Common myeloid progenitor, CD34-positive (primary cell): ENCODE measurements around the gene PLPPR5.
"Not testable (repeated sequence)": the region's sequence is repeated elsewhere in the genome, so short reads cannot be mapped to it uniquely, and the experiment has no call there.

Experiments
- CTCF ChIA-PET: fragments of 350-600 bp; sonication (Branson Sonifier 250); formaldehyde crosslinking; loops from one replicate; lab custom pipeline; 2021; ENCODE audit warnings: antibody characterized with exemption; lab: Charles Lee
- POLR2A ChIA-PET: fragments of 350-600 bp; sonication (Branson Sonifier 250); formaldehyde crosslinking; loops from one replicate; lab custom pipeline; 2021; ENCODE audit warnings: antibody characterized with exemption; lab: Charles Lee
- DNase-seq, 3 donors: peaks; one replicate each; pipeline versions ENCODE4 v3.0.0 to v3.0.0-alpha.2; 2013
- H3K27ac ChIP-seq, 2 experiments: 1 replicate in 1 of 2; 2 replicates in 1 of 2; pipeline ENCODE4 v1.7.0; 2013; ENCODE audit warnings: inconsistent platforms in 2 of 2, low read length in 2 of 2, mild to moderate bottlenecking in 2 of 2, low read depth in 1 of 2, moderate library complexity in 1 of 2; ENCODE audit not compliant: severe bottlenecking in 2 of 2, insufficient read depth in 1 of 2, poor library complexity in 1 of 2
- H3K27me3 ChIP-seq, 5 experiments: replicated peaks in 2 of 5; 1 replicate in 3 of 5; 2 replicates in 2 of 5; pipeline versions ENCODE4 v1.6.1 to v1.7.0; 2013; ENCODE audit warnings: low read length in 4 of 5, mild to moderate bottlenecking in 2 of 5, moderate library complexity in 2 of 5, inconsistent platforms in 1 of 5; ENCODE audit not compliant: insufficient read depth in 5 of 5, control insufficient read depth in 4 of 5
- H3K36me3 ChIP-seq, 4 experiments: 1 replicate in 2 of 4; 2 replicates in 2 of 4; pipeline versions ENCODE4 v1.6.1 to v1.7.0; 2013; ENCODE audit warnings: low read length in 3 of 4, control low read depth in 1 of 4, mild to moderate bottlenecking in 1 of 4; ENCODE audit not compliant: control insufficient read depth in 4 of 4, insufficient read depth in 4 of 4
- H3K4me1 ChIP-seq, 4 experiments: 1 replicate in 3 of 4; 2 replicates in 1 of 4; pipeline versions ENCODE4 v1.6.1 to v1.7.1; 2013; ENCODE audit warnings: low read length in 3 of 4, mild to moderate bottlenecking in 3 of 4, control low read depth in 1 of 4, inconsistent platforms in 1 of 4, moderate library complexity in 1 of 4; ENCODE audit not compliant: control insufficient read depth in 4 of 4, insufficient read depth in 4 of 4; ENCODE audit errors: control extremely low read depth in 1 of 4
- H3K4me3 ChIP-seq, 7 experiments: 1 replicate in 4 of 7; 2 replicates in 3 of 7; pipeline versions ENCODE4 v1.5.1 to v1.7.0; 2013; ENCODE audit warnings: mild to moderate bottlenecking in 7 of 7, low read length in 6 of 7, moderate library complexity in 6 of 7, inconsistent platforms in 2 of 7, low read depth in 2 of 7, control low read depth in 1 of 7; ENCODE audit not compliant: insufficient read depth in 4 of 7, control insufficient read depth in 1 of 7; ENCODE audit errors: extremely low read depth in 1 of 7
- H3K9me3 ChIP-seq, 5 experiments: 1 replicate in 4 of 5; 2 replicates in 1 of 5; pipeline versions ENCODE4 v1.6.1 to v1.7.1; 2013; ENCODE audit warnings: low read length in 4 of 5, mild to moderate bottlenecking in 2 of 5, inconsistent platforms in 1 of 5, low read depth in 1 of 5, moderate library complexity in 1 of 5; ENCODE audit not compliant: control insufficient read depth in 4 of 5, insufficient read depth in 2 of 5; ENCODE audit errors: control extremely low read depth in 1 of 5
- WGBS: methylation state at CpG from one replicate; pipeline ENCODE4 v1.1.5; 2013; ENCODE audit not compliant: insufficient coverage; 5-methylcytosine and 5-hydroxymethylcytosine counted together

Gene PLPPR5

DNA sequence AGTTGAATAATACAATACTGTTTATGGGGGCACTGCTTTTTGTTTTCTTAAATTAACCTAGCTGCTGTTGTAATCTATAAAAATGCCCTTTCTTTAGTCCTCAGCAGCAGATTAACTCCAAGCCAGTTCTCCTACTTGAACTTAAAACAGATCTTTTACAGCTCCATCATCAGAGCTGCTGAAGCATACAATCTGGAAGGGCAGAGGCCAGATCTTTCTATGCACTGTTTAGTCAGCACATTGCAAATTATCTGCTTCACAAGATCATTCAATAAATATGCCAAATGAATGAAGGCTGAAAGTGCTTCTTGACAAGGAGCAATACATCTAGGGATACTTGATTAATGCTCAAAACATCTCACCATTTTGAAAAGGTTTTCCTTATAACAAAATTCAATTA lies 115.8 kb downstream of the PLPPR5 start:
- POLR2A ChIA-PET, result interaction anchor here (0.6 kb wide), 1 partner anchor 14 kb away, joined by 3 read pairs; no protein-coding TSS in a partner anchor
- CTCF ChIA-PET, result no interaction called here

DNA sequence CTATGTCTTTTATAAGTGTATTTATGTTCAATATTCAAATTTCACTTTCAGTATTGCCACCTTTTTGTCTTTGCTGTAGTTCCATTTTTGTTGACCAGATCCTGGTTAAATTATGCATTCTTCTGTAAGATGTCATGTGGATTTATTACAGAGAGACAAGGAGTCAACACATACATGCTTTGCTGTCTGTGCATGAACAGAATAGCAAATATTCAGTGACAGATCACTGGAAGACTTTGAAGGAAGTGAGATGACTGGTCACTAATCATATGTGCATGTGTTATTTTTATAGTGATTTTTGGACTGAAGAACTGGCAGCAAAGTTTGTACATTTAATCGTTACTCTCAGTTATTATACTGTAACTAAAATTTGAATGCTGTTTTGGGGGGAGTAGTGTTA lies 117.2 kb downstream of the PLPPR5 start:
- POLR2A ChIA-PET, result no interaction called here
- no CpG with 5 or more reads among the region's 1 CpG for WGBS
- no peak overlapping the region for H3K27ac ChIP-seq

More for the DNA sequence above, 115.8 kb downstream of the PLPPR5 start:
- Histone ChIP-seq H3K4me1 (no peaks in the 10 kb centered on the region), H3K9me3 (no peaks in the 10 kb centered on the region), H3K27ac (no peak overlapping the region), H3K36me3 (no peaks in the 10 kb centered on the region), H3K4me3 (no peak overlapping the region), H3K27me3 (no peaks in the 10 kb centered on the region)
- no peak for DNase-seq

GRCh38 chr1:98884864-98885263 lies 119.8 kb downstream of the PLPPR5 start:
- CTCF ChIA-PET, result interaction anchor here (0.7 kb wide), 1 partner anchor 33 kb away, joined by 3 read pairs; no protein-coding TSS in a partner anchor
- POLR2A ChIA-PET, result no interaction called here
- no peak for DNase-seq

More for the DNA sequence above, 117.2 kb downstream of the PLPPR5 start:
- Histone ChIP-seq H3K4me3 (no peak overlapping the region), H3K4me1 (no peaks in the 10 kb centered on the region), H3K9me3 (no peaks in the 10 kb centered on the region), H3K27me3 (no peaks in the 10 kb centered on the region), H3K36me3 (no peaks in the 10 kb centered on the region)
- CTCF ChIA-PET, result no interaction called here
- no peak for DNase-seq

GRCh38 chr1:98881901-98882300 lies 122.8 kb downstream of the PLPPR5 start:
- 100% methylated on average over 3 of the region's 4 CpGs for WGBS
- H3K36me3 ChIP-seq, result no peaks in the 10 kb centered on the region
- H3K27ac ChIP-seq, result no peak overlapping the region
- ChIA-PET CTCF (interaction anchor here (0.7 kb wide), 1 partner anchor 12 kb away, joined by 3 read pairs; no protein-coding TSS in a partner anchor), POLR2A (no interaction called here)
- no peak for DNase-seq
- no peaks in the 10 kb centered on the region for H3K4me1 ChIP-seq
- H3K27me3 ChIP-seq, result no peaks in the 10 kb centered on the region
- H3K4me3 ChIP-seq, result peak overlapping the region in 1 of 7 experiments; percentile 15
- peaks cover 0 to 5% (median 0%) of the 10 kb centered on the region in 5 experiments for H3K9me3 ChIP-seq

More at GRCh38 chr1:98884864-98885263, 119.8 kb downstream of the PLPPR5 start:
- H3K9me3 ChIP-seq, result peaks cover 0 to 5% (median 0%) of the 10 kb centered on the region in 5 experiments
- no peaks in the 10 kb centered on the region for H3K27me3 ChIP-seq
- H3K27ac ChIP-seq, result no peak overlapping the region
- H3K4me1 ChIP-seq, result no peaks in the 10 kb centered on the region
- H3K36me3 ChIP-seq, result no peaks in the 10 kb centered on the region
- H3K4me3 ChIP-seq, result no peak overlapping the region

DNA sequence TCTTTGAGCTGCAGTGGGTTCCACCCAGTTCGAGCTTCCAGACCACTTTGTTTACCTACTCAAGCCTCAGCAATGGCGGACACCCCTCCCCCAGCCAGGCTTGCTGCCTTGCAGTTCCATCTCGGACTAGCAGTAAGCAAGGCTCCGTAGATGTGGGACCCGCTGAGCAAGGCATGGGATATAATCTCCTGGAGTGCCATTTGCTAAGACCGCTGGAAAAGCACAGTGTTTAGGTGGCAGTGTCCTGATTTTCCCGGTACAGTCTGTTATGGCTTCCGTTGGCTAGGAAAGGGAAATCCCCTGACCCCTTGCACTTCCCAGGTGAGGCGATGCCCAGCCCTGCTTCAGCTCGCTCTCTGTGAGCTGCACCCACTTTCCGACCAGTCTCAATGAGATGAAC lies 123.4 kb downstream of the PLPPR5 start:
- 100% methylated on average over 11 of the region's 11 CpGs for WGBS
- H3K4me3 ChIP-seq, POLR2A ChIA-PET, H3K27ac ChIP-seq, DNase-seq, H3K4me1 ChIP-seq, CTCF ChIA-PET, H3K36me3 ChIP-seq, H3K9me3 ChIP-seq, H3K27me3 ChIP-seq: not testable (repeated sequence)

DNA sequence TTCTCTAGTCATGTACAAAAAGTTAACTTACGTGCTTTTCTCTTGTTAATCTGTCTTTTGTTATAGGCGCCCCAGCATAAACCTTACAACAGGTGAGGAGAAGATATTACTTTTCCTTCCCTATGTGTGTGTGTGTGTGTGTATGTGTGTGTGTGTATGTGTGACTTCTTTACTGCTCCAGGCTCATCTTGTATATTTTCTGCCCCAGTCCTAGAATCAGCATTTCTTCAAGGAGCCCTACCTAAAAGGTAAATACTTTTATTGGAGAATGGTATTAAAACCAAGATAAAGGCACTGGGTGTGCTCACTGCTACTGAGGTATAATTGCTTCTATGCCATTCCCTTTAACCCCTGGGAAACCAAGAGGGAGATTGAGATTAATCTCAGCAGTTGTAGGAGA lies 129.8 kb downstream of the PLPPR5 start:
- POLR2A ChIA-PET, result no interaction called here
- H3K4me1 ChIP-seq, result peaks cover 11 to 17% (median 14%) of the 10 kb centered on the region in 4 experiments
- no peak for DNase-seq
- no peaks in the 10 kb centered on the region for H3K36me3 ChIP-seq
- CTCF ChIA-PET, result no interaction called here
- no CpG with 5 or more reads among the region's 2 CpGs for WGBS
- no peak overlapping the region for H3K27ac ChIP-seq
- H3K27me3 ChIP-seq, result no peaks in the 10 kb centered on the region
- peaks cover 0 to 2% (median 0%) of the 10 kb centered on the region in 5 experiments for H3K9me3 ChIP-seq
- no peak overlapping the region for H3K4me3 ChIP-seq

GRCh38 chr1:98870959-98871903 lies 133.4 kb downstream of the PLPPR5 start:
- Histone ChIP-seq H3K4me3 (peak overlapping the region in 6 of 7 experiments; percentile 35 to 58 (median 56)), H3K27ac (peak overlapping the region in 1 of 2 experiments; percentile 27), H3K4me1 (peaks cover 11 to 17% (median 14%) of the 10 kb centered on the region in 4 experiments), H3K36me3 (no peaks in the 10 kb centered on the region), H3K9me3 (peaks cover 1 to 7% (median 5%) of the 10 kb centered on the region in 5 experiments), H3K27me3 (no peaks in the 10 kb centered on the region)
- ChIA-PET POLR2A (no interaction called here), CTCF (interaction anchor here (1.0 kb wide), 1 partner anchor 29 kb away, joined by 3 read pairs; no protein-coding TSS in a partner anchor)
- WGBS, result 21% methylated on average over 4 of the region's 9 CpGs
- DNase-seq, result peak; percentile 89 to 99 (median 97)
